Measurements from ENCODE around the gene MCEMP1.

Gene MCEMP1

GRCh38 chr19:7647156-7647555 lies 29.7 kb upstream of the MCEMP1 start:
- H3K9me2 ChIP-seq (replicated peaks; ENCODE audit: insufficient read depth, low read length) = no peaks in the 10 kb centered on the region
- H3F3A ChIP-seq (ENCODE audit: insufficient read depth) = no peaks in the 10 kb centered on the region
- no peak overlapping the region for H2AFZ ChIP-seq (ENCODE audit: low read depth, low read length, severe bottlenecking)
- H3K27me3 ChIP-seq (ENCODE audit: low read length) = no peaks in the 10 kb centered on the region
- no peaks in the 10 kb centered on the region for H3K9me3 ChIP-seq (ENCODE audit: insufficient read depth, low read length)
- H3K79me2 ChIP-seq (ENCODE audit: insufficient read depth, low read length) = no peaks in the 10 kb centered on the region
- H3K4me3 ChIP-seq (ENCODE audit: insufficient read depth, low read length, poor library complexity, severe bottlenecking) = no peak overlapping the region
- no peak overlapping the region for H3K9ac ChIP-seq (ENCODE audit: low read length)
- no peak overlapping the region for H3K4me2 ChIP-seq (ENCODE audit: low read depth, low read length, poor library complexity, severe bottlenecking)
- TF ChIP-seq CTCF (IDR thresholded peaks at IDR 0.05; ENCODE audit: insufficient read depth, low read length, poor library complexity, severe bottlenecking) (no peak), EZH2phosphoT487 (conservative IDR thresholded peaks at IDR 0.05; ENCODE audit: low read length) (no peak)
- H4K20me1 ChIP-seq (ENCODE audit: low read depth, low read length) = no peaks in the 10 kb centered on the region
- no peak overlapping the region for H3K27ac ChIP-seq (ENCODE audit: low read depth, low read length)
- H3K36me3 ChIP-seq (ENCODE audit: low read length) = no peaks in the 10 kb centered on the region

DNA sequence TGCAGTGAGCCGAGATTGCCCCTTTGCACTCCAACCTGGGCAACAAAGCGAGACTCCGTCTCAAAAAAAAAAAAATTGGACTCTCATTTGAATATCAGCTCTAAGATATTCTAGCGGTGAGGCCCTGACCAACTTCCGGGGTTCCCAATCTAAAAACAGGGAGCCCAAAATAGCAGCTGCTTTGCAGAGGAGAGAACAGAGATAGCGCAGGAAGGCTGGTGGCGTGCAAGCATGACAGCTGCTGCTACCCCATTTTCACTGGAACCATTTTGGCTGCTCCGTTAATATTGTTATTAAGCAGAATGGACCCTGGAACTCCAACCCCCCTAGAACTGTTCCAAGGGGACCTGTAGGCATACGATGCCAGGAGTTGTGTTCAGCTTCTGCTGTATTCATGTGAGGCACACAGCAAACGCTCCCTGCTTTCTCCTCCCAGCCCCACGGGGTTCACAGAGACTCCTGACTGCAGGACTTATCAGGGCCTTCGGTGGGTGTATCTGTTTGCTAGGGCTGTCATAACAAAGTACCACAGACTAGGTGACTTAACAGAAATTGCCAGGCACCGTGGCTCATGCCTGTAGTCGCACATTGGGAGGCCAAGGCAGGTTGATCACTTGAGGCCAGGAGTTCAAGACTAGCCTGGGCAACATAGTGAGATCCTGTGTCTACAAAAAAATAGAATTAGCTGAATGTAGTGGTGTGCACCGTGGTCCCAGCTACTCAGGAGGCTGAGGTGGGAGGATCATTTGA lies 28.4 kb upstream of the MCEMP1 start:
- H3K27ac ChIP-seq (ENCODE audit: low read depth, low read length) = no peak overlapping the region
- TF ChIP-seq CTCF (IDR thresholded peaks at IDR 0.05; ENCODE audit: insufficient read depth, low read length, poor library complexity, severe bottlenecking) (no peak), EZH2phosphoT487 (conservative IDR thresholded peaks at IDR 0.05; ENCODE audit: low read length) (no peak)
- H2AFZ ChIP-seq (ENCODE audit: low read depth, low read length, severe bottlenecking) = no peak overlapping the region

GRCh38 chr19:7650148-7650547 lies 26.7 kb upstream of the MCEMP1 start:
- H3K4me2 ChIP-seq (ENCODE audit: low read depth, low read length, poor library complexity, severe bottlenecking) = no peak overlapping the region
- H3K27ac ChIP-seq (ENCODE audit: low read depth, low read length) = no peak overlapping the region
- H3F3A ChIP-seq (ENCODE audit: insufficient read depth) = no peaks in the 10 kb centered on the region
- no peak overlapping the region for H3K9ac ChIP-seq (ENCODE audit: low read length)
- H3K79me2 ChIP-seq (ENCODE audit: insufficient read depth, low read length) = no peaks in the 10 kb centered on the region
- no peaks in the 10 kb centered on the region for H3K27me3 ChIP-seq (ENCODE audit: low read length)
- H3K9me3 ChIP-seq (ENCODE audit: insufficient read depth, low read length) = no peaks in the 10 kb centered on the region
- H3K4me3 ChIP-seq (ENCODE audit: insufficient read depth, low read length, poor library complexity, severe bottlenecking) = no peak overlapping the region
- H2AFZ ChIP-seq (ENCODE audit: low read depth, low read length, severe bottlenecking) = no peak overlapping the region
- H4K20me1 ChIP-seq (ENCODE audit: low read depth, low read length) = no peaks in the 10 kb centered on the region
- H3K9me2 ChIP-seq (replicated peaks; ENCODE audit: insufficient read depth, low read length) = no peaks in the 10 kb centered on the region
- H3K36me3 ChIP-seq (ENCODE audit: low read length) = no peaks in the 10 kb centered on the region
- TF ChIP-seq EZH2phosphoT487 (conservative IDR thresholded peaks at IDR 0.05; ENCODE audit: low read length) = no peak
- no peak for TF ChIP-seq CTCF (IDR thresholded peaks at IDR 0.05; ENCODE audit: insufficient read depth, low read length, poor library complexity, severe bottlenecking)

More for the DNA sequence above, 28.4 kb upstream of the MCEMP1 start:
- Histone ChIP-seq H3K9ac (ENCODE audit: low read length) (no peak overlapping the region), H3K27me3 (ENCODE audit: low read length) (no peaks in the 10 kb centered on the region), H3K4me3 (ENCODE audit: insufficient read depth, low read length, poor library complexity, severe bottlenecking) (no peak overlapping the region), H3K4me2 (ENCODE audit: low read depth, low read length, poor library complexity, severe bottlenecking) (no peak overlapping the region), H3K36me3 (ENCODE audit: low read length) (no peaks in the 10 kb centered on the region), H4K20me1 (ENCODE audit: low read depth, low read length) (no peaks in the 10 kb centered on the region), H3K9me2 (replicated peaks; ENCODE audit: insufficient read depth, low read length) (no peaks in the 10 kb centered on the region), H3K9me3 (ENCODE audit: insufficient read depth, low read length) (no peaks in the 10 kb centered on the region), H3K79me2 (ENCODE audit: insufficient read depth, low read length) (no peaks in the 10 kb centered on the region), H3F3A (ENCODE audit: insufficient read depth) (no peaks in the 10 kb centered on the region)

Data from SU-DHL-6 (cell line).